Neural cell (in vitro differentiated cells): ENCODE measurements around the gene TSPOAP1. TPM values are rescaled to one million over a fixed set of nuclear protein-coding genes. Genes with fewer than 3 reads are reported as not detected.

Experiments
- H2AFZ ChIP-seq: fragments of 200-600, 300-800 bp; sonication (generic), shearing (Covaris generic); 2 replicates; pipeline ENCODE4 v1.6.0; 2014; ENCODE audit warnings: low read depth, mild to moderate bottlenecking, antibody characterized with exemption, low read length, moderate library complexity
- H3F3A ChIP-seq: fragments of 200-600 bp; shearing (Covaris generic); 2 replicates; pipeline ENCODE4 v1.6.1; 2016; ENCODE audit warnings: mild to moderate bottlenecking, moderate library complexity, mixed read lengths, antibody characterized with exemption, low read length; ENCODE audit not compliant: insufficient read depth, poor library complexity, severe bottlenecking
- H3K27ac ChIP-seq: fragments of 200-600, 300-800 bp; sonication (generic), shearing (Covaris generic); 2 replicates; pipeline ENCODE4 v1.5.1; 2014; ENCODE audit warnings: mild to moderate bottlenecking, low read length, moderate library complexity
- H3K27me3 ChIP-seq: fragments of 300-800, 200-600 bp; sonication (generic), shearing (Covaris generic); 2 replicates; pipeline ENCODE4 v1.6.0; 2014; ENCODE audit warnings: mild to moderate bottlenecking, low read depth, low read length, moderate library complexity; ENCODE audit not compliant: insufficient read depth
- H3K36me3 ChIP-seq: fragments of 300-800, 200-600 bp; sonication (generic), shearing (Covaris generic); 2 replicates; pipeline ENCODE4 v1.5.1; 2014; ENCODE audit warnings: mild to moderate bottlenecking, antibody characterized with exemption, low read length, moderate library complexity; ENCODE audit not compliant: insufficient read depth
- H3K4me2 ChIP-seq: fragments of 300-800, 200-600 bp; sonication (generic), shearing (Covaris generic); 2 replicates; pipeline ENCODE4 v1.6.0; 2014; ENCODE audit warnings: mild to moderate bottlenecking, low read length
- H3K4me3 ChIP-seq: fragments of 300-800, 200-600 bp; sonication (generic), shearing (Covaris generic); 2 replicates; pipeline ENCODE4 v1.5.1; 2014; ENCODE audit warnings: mild to moderate bottlenecking, low read length, moderate library complexity
- H3K79me2 ChIP-seq: fragments of 200-600 bp; shearing (Covaris generic); replicated peaks from 2 replicates; pipeline ENCODE4 v1.6.0; 2014; ENCODE audit warnings: mild to moderate bottlenecking, low read length, moderate library complexity; ENCODE audit not compliant: insufficient read depth
- H3K9ac ChIP-seq: fragments of 300-800, 200-600 bp; sonication (generic), shearing (Covaris generic); 2 replicates; pipeline ENCODE4 v1.6.1; 2016; ENCODE audit warnings: mild to moderate bottlenecking, low read length, mixed read lengths
- H3K9me2 ChIP-seq: fragments of 200-600 bp; shearing (Covaris generic); 2 replicates; pipeline ENCODE4 v1.6.1; 2016; ENCODE audit warnings: mild to moderate bottlenecking, low read length, mixed read lengths; ENCODE audit not compliant: insufficient read depth
- H3K9me3 ChIP-seq: fragments of 200-600, 300-800 bp; sonication (generic), shearing (Covaris generic); 2 replicates; pipeline ENCODE4 v1.6.1; 2016; ENCODE audit warnings: mild to moderate bottlenecking, mixed run types, low read length, moderate library complexity, mixed read lengths
- H4K20me1 ChIP-seq: fragments of 200-600 bp; shearing (Covaris generic); 2 replicates; pipeline ENCODE4 v1.6.1; 2016; ENCODE audit warnings: mild to moderate bottlenecking, mixed run types; ENCODE audit not compliant: insufficient read depth
- CTCF ChIP-seq: fragments of 450-650 bp; IDR thresholded peaks from 2 replicates; pipeline ENCODE4 v1.5.1; 2014; ENCODE audit warnings: antibody characterized with exemption, mild to moderate bottlenecking, moderate library complexity; ENCODE audit not compliant: poor library complexity, severe bottlenecking
- EP300 ChIP-seq: fragments of 450-650 bp; conservative IDR thresholded peaks from 2 replicates; pipeline ENCODE4 v1.6.1; 2014; ENCODE audit warnings: antibody characterized with exemption, mild to moderate bottlenecking, moderate library complexity; ENCODE audit not compliant: poor library complexity, severe bottlenecking
- EZH2 ChIP-seq: fragments of 200-600, 300-800 bp; shearing (Covaris generic), sonication (generic); IDR thresholded peaks from 2 replicates; pipeline ENCODE4 v1.6.1; 2014; ENCODE audit warnings: antibody characterized with exemption, low read length, borderline replicate concordance, mild to moderate bottlenecking; ENCODE audit not compliant: insufficient read depth, poor library complexity, severe bottlenecking
- MXI1 ChIP-seq: fragments of 450-650 bp; conservative IDR thresholded peaks from 2 replicates; pipeline ENCODE4 v1.6.1; 2014; ENCODE audit warnings: antibody characterized with exemption, mild to moderate bottlenecking; ENCODE audit not compliant: poor library complexity, severe bottlenecking
- POLR2AphosphoS5 ChIP-seq: IDR thresholded peaks from 2 replicates; pipeline ENCODE4 v1.6.1; 2012
- RAD21 ChIP-seq: fragments of 450-650 bp; conservative IDR thresholded peaks from 2 replicates; pipeline ENCODE4 v1.6.1; 2014; ENCODE audit warnings: antibody characterized with exemption, mild to moderate bottlenecking, moderate library complexity
- REST ChIP-seq: IDR thresholded peaks from 2 replicates; pipeline ENCODE4 v1.6.1; 2012; ENCODE audit warnings: borderline replicate concordance
- SMC3 ChIP-seq: fragments of 450-650 bp; conservative IDR thresholded peaks from 2 replicates; pipeline ENCODE4 v1.6.1; 2014; ENCODE audit warnings: antibody characterized with exemption, mild to moderate bottlenecking, moderate library complexity; ENCODE audit not compliant: poor library complexity
- TAF1 ChIP-seq: IDR thresholded peaks from 2 replicates; pipeline ENCODE4 v1.6.1; 2012; ENCODE audit warnings: low read depth
- polyA plus RNA-seq: library from polyadenylated mRNA; depleted of rRNA; stranded (reverse); fragments of >200 nt; gene quantifications from 2 replicates; pipeline ENCODE4 v1.2.3, GENCODE V29; 2014

TSPOAP1 gene
- polyA plus RNA-seq, 1 donor from 2014 or later: 103 TPM

- no peaks in the 10 kb centered on the region for H3K9me3 ChIP-seq
- no peak overlapping the region for H3K9ac ChIP-seq
- H3K4me3 ChIP-seq: no peak overlapping the region
- H3K27me3 ChIP-seq: no peaks in the 10 kb centered on the region
- H3K79me2 ChIP-seq: no peaks in the 10 kb centered on the region
- no peak overlapping the region for H3K27ac ChIP-seq
- H2AFZ ChIP-seq: no peak overlapping the region
- H3K9me2 ChIP-seq: no peaks in the 10 kb centered on the region
- TF ChIP-seq CTCF: no peak
- TF ChIP-seq REST: no peak
- no peak for TF ChIP-seq SMC3
- TF ChIP-seq EZH2: no peak
- no peak for TF ChIP-seq MXI1
- TF ChIP-seq RAD21: no peak
- TF ChIP-seq TAF1: no peak
- TF ChIP-seq EP300: no peak
- TF ChIP-seq POLR2AphosphoS5: no peak
- no peaks in the 10 kb centered on the region for H3K36me3 ChIP-seq
- no peaks in the 10 kb centered on the region for H4K20me1 ChIP-seq
- H3K4me2 ChIP-seq: no peak overlapping the region
- no peaks in the 10 kb centered on the region for H3F3A ChIP-seq
Measured at GRCh38 chr17:58300336-58300735, 28.3 kb downstream of the TSPOAP1 start.

GRCh38 chr17:58294034-58294433 is 34.6 kb downstream of the TSPOAP1 start:
- TF ChIP-seq TAF1 (no peak), REST (no peak), MXI1 (no peak), CTCF (no peak), SMC3 (no peak), RAD21 (no peak), EP300 (no peak), POLR2AphosphoS5 (no peak), EZH2 (no peak)
- Histone ChIP-seq H3K27me3 (no peaks in the 10 kb centered on the region), H2AFZ (no peak overlapping the region), H3K36me3 (no peaks in the 10 kb centered on the region), H3F3A (no peaks in the 10 kb centered on the region), H3K9ac (no peak overlapping the region), H3K4me3 (no peak overlapping the region), H3K79me2 (no peaks in the 10 kb centered on the region), H4K20me1 (no peaks in the 10 kb centered on the region), H3K27ac (no peak overlapping the region), H3K4me2 (no peak overlapping the region), H3K9me3 (no peaks in the 10 kb centered on the region), H3K9me2 (no peaks in the 10 kb centered on the region)
